HG03460 (cell line): ENCODE results near the gene KLHL3.

Source experiments
- ATAC-seq: cut with Tn5 transposase; IDR thresholded peaks from one replicate; pipeline ENCODE4 v1.9.1; 2021; ENCODE audit not compliant: unreplicated experiment

The KLHL3 gene

GRCh38 chr5:137611794-137612435, 124.0 kb downstream of the KLHL3 start:
- no peak for ATAC-seq

DNA sequence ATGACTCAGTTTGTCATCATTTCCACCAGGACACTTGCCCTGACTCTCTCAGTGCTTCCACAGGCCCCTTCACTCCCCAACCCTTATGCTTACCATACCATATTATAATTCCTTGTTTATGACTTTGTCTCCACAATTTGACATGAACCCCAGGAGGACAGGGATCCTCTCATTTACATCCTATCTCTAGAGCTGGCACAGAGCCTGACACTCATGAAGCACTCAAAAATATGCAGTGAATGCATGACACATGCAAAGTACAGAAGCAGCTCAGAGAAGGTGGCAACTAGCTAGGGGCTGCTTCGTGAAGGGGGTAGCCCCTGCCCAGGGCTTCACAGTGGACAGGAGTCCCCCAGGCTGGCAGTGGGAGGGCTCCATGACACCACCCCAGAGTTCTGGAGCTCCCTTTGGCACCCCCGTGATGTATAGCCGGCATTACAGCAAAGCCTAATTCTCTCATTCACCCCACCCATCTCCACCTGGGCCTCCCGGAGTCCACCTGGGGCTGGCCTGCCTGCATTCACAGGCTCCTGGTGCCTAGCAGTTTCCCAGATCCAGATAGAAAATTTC, 124.8 kb downstream of the KLHL3 start:
- ATAC-seq, result no peak

GRCh38 chr5:137610598-137610997, 125.3 kb downstream of the KLHL3 start:
- no peak for ATAC-seq

- ATAC-seq, result no peak
These were observed 126.8 kb downstream of the KLHL3 start for GRCh38 chr5:137609127-137609526.

DNA sequence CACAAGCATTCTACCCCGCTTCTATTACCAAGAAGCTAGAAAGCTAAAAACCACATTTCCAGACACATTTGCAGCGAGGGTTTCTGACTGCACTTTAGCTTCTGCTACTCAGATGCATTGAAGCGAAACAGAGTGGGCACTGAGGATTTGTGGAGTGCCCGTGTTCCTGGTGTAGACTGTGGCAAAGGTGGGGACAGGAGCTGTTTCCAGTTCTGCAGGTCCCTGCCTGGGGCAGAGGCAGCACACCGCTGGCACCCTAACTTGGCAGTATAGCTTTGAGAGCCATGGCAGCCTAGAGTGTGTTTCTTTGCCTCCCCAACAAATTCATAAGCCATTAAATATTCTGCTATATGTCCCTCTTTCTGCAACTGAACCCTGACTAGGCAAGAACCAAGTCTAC, 128.1 kb downstream of the KLHL3 start:
- no peak for ATAC-seq

DNA sequence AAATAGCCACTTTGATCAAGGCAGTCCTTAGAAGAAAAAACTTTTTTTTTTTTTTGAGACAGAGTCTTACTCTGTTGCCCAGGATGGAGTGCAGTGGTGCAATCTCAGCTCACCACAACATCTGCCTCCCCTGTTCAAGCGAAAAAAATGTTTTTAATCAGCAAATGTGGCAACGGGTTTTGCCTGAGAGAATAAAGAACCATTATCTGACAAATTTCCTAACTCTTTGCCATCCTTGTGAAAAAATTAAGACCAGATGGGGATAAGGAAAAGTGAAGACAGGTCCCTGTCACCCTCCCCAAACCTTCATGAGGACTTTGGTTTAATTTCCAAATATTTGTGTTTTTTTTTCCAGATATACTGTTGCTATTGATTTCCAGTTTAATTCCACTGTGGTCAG, 129.5 kb downstream of the KLHL3 start:
- no peak for ATAC-seq

GRCh38 chr5:137605411-137605810, 130.5 kb downstream of the KLHL3 start:
- no peak for ATAC-seq

GRCh38 chr5:137604348-137605095, 131.4 kb downstream of the KLHL3 start:
- ATAC-seq, result no peak

DNA sequence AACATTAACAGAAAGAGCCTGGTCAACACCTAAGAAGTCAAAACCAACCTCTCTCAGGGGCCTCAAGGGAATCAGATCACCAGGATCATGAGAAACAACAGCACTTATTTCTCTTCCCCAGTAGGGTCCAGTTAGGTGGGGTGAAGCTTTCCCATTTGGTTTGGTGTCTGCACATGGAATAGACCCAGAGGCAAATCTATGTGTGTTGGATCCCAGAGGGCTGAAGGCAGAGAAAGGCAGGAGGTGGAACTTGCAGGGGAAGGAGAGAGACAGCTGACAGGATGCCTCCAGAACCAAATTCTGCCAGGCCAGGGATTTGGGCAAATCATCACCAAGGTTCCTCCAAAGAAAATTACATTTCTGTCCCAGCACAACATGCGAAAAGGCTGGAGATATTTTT, 132.0 kb downstream of the KLHL3 start:
- no peak for ATAC-seq

- no peak for ATAC-seq
These were observed 132.5 kb downstream of the KLHL3 start for GRCh38 chr5:137603356-137603755.

- no peak for ATAC-seq
These were observed 133.1 kb downstream of the KLHL3 start for GRCh38 chr5:137602721-137603273.

DNA sequence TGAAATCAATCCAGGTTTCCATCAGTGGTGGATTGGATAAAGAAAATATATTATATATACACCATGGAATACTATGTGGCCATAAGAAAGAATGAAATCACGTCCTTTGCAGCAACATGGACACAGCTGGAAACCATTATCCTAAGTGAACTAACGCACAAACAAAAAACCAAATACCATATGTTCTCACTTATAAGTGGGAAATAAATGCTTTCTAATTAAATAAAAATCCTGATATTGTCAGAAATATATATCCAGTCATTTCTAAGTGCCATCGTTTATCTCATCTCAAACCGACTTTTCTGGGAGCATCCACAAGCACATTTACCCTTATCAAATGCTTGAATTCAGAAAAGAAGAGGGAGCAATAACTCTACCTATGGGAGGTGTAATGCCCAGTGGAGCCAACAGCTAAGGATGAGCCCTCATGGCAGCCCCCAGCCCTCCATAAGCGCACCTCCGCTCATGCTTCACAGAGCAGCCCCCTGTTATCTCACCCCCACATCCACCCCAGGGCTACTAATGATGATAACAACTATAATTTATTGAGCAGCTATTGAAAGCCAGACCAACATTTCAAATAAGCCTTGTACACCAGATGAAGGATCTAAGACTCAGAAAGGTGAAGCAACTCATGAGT, 135.0 kb downstream of the KLHL3 start:
- ATAC-seq, result no peak

GRCh38 chr5:137599457-137599856, 136.4 kb downstream of the KLHL3 start:
- ATAC-seq, result no peak

DNA sequence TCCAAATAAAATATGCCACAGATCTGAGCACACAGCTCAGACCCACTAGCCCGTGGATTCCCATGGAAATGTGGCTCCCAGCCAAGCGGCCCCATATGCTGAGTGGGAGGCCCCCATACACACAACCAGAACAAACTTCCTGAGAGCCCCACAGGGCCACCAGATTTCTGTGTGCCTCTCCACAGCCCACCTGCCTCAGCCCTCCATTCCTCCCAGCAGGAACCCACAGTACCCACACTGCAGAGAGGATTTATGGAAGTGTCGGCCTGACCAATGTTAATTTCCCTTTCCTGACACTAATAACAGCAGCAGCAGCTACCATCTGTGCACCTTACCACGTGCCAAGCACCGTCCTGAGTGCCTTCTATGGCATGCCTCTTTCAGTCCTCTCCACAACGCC, 137.5 kb downstream of the KLHL3 start:
- no peak for ATAC-seq

DNA sequence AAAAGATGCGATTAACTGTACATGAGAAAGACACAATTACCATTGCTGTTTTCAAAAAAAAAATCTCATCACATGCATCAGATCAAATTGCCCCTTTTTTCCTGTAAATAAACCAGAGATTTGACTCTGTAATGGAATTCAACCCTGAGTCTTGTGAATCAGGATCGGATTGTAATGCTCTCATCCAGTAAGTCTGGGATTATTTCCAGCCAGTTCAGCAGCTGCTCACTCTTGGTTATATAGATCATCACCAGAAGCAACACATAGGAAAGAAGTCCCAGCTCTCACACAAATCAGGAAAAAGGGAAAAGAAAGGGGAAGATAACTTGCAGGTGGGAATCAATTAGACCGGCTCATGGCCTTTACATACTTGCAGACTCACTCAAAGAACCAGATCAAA, 138.9 kb downstream of the KLHL3 start:
- ATAC-seq, result no peak

DNA sequence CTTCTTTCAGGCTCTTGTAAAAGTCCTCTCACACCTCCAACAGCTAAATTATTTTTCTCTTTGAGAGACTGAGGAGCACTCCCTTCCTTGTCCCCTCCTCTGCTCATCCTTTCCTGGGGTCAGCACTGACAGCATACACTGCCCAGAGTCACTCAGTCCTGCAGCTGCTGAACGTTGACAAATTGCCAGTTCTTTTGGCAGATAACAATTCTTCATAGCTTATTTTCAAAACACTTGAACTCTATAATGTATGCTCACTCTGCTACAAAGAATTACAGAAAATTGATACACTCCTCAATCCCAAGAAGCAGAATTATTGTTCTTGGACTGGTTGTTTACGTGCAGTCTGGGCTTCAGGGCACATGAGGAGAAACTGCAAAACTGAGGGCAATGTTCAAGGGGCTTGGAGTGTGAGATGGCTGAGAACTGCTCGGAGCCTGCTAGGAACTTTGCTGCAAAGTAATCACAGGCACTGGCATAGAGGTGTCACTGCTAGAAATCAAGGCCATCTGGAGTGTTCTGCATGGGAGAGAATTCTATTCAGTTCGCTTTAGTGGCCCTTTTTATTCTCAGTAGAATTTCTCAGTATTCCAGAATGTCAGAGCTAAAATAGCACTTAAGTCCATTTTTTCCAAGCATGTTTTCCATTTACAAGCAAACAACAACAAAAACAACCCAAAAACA, 140.4 kb downstream of the KLHL3 start:
- no peak for ATAC-seq

DNA sequence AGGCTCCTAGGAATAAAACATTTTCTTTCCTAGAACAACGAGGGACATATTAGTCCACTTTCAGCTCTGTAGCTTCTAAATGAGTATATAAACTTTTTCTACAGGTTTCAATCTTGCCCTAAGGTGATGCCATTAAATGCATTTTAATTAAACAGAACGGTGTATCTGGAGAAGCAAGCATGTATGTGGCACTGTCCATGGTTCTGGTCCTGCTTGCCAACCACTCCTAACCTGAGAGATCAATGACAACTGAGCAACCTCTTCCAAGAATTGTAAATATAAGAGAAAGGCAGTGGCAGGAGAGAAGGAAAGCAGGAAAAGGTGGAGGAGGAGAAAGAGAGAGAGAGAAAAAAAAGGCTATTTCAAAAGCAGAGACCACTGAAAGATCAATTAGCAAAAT, 141.2 kb downstream of the KLHL3 start:
- ATAC-seq, result no peak

DNA sequence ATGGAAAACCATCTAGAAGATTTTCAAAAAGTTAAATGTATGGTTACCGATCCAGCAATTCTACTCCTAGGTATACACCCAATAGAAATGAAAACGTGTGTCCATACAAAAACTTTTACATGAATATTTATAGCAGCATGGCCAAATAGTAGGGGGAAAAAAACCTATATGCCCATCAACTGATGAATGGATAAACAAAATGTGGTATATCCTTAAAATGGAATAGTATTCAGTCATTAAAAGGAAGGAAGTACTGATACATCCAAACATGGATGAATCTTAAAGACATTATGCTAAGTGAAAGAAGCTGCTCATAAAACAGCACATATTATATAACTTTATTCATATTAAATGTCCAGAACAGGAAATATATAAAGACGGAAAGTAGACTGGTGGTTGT, 143.6 kb downstream of the KLHL3 start:
- ATAC-seq, result no peak

DNA sequence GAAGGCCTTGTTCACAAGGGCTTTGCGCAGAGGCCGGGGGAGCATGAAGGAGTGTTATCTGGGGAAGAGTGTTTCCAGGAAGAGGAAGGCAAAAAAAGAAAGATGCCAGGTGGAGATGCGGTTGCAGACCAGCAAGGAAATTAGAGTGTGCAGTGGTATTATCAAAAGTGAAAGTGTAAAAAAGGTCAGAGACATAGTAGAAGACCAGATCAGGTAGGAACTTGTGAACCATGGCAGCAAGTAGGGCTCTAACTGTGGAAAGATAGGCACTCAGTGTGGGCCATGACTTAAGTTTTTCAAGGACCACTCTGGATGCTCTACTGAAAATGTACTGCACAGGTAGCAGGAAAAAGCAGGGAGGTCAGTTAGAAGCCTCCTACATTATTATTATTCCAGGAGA, 146.7 kb downstream of the KLHL3 start:
- peak; percentile 56 for ATAC-seq

DNA sequence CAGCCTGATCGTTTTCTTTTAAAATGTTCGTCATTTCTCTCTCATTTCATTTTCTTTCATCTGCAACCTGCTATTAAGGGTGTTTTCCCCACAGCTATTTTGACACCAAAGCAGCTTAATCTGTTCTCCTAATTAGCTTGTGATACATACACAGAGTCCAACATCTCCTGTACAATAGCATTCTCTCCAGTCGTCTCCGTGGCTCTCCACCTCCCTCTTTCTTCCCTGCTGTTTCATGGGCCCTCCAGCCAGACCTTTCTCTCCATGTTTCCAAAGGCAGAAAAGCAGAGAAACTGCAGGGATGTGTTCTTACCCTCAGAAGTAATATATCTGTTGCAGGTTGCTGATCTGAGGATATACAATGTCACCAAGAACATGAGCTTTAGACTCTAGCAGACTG, 148.0 kb downstream of the KLHL3 start:
- no peak for ATAC-seq

GRCh38 chr5:137584262-137584661, 151.6 kb downstream of the KLHL3 start:
- no peak for ATAC-seq
